Measurements from ENCODE around the gene ALX3. TPM values are rescaled to one million over a fixed set of nuclear protein-coding genes. Genes with fewer than 3 reads are reported as not detected.

Gene ALX3
- total RNA-seq, 1 donor from 2014 or later = not detected

GRCh38 chr1:110021285-110021684 lies 49.2 kb downstream of the ALX3 start:
- intact Hi-C loops (cut with DNase I) = no loop called here
- H3K36me3 ChIP-seq = peaks cover 86% of the 10 kb centered on the region
- TF ChIP-seq, protein P1, sequence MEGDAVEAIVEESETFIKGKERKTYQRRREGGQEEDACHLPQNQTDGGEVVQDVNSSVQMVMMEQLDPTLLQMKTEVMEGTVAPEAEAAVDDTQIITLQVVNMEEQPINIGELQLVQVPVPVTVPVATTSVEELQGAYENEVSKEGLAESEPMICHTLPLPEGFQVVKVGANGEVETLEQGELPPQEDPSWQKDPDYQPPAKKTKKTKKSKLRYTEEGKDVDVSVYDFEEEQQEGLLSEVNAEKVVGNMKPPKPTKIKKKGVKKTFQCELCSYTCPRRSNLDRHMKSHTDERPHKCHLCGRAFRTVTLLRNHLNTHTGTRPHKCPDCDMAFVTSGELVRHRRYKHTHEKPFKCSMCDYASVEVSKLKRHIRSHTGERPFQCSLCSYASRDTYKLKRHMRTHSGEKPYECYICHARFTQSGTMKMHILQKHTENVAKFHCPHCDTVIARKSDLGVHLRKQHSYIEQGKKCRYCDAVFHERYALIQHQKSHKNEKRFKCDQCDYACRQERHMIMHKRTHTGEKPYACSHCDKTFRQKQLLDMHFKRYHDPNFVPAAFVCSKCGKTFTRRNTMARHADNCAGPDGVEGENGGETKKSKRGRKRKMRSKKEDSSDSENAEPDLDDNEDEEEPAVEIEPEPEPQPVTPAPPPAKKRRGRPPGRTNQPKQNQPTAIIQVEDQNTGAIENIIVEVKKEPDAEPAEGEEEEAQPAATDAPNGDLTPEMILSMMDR (IDR thresholded peaks at IDR 0.05) = no peak
- no peaks in the 10 kb centered on the region for H3K27me3 ChIP-seq
- H3K9me3 ChIP-seq = no peaks in the 10 kb centered on the region
- DNase-seq = no peak
- ATAC-seq = no peak
- H3K27ac ChIP-seq = no peak overlapping the region
- H3K4me3 ChIP-seq = no peak overlapping the region
- no peaks in the 10 kb centered on the region for H3K4me1 ChIP-seq

- Histone ChIP-seq H3K27ac (no peak overlapping the region), H3K27me3 (no peaks in the 10 kb centered on the region), H3K36me3 (peaks cover 100% of the 10 kb centered on the region), H3K4me3 (no peak overlapping the region), H3K4me1 (no peaks in the 10 kb centered on the region), H3K9me3 (no peaks in the 10 kb centered on the region)
- DNase-seq (no peak), ATAC-seq (no peak)
- TF ChIP-seq, protein P1 (IDR thresholded peaks at IDR 0.05) = no peak
- intact Hi-C loops (cut with DNase I) = no loop called here
These were observed 50.7 kb downstream of the ALX3 start for GRCh38 chr1:110019770-110020169.

DNA sequence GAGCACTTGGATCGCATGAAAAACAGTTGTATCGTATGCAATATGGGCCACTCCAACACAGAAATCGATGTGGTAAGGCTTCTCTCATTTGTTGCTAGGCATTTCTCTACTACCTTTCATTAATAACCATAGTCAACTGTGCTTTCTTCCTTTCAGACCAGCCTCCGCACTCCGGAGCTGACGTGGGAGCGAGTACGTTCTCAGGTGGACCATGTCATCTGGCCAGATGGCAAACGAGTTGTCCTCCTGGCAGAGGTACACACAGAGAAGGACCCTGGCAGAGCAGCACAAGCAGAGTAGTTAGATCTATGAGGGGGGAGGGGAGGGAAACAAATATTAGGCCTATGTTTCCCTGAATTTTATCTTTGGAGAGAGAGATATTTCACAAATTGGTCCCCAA lies 52.1 kb downstream of the ALX3 start:
- Histone ChIP-seq H3K36me3 (peaks cover 100% of the 10 kb centered on the region), H3K9me3 (no peaks in the 10 kb centered on the region), H3K27me3 (no peaks in the 10 kb centered on the region), H3K4me1 (no peaks in the 10 kb centered on the region), H3K4me3 (no peak overlapping the region), H3K27ac (no peak overlapping the region)
- intact Hi-C loops (cut with DNase I) = no loop called here
- no peak for DNase-seq
- TF ChIP-seq, protein P1 (IDR thresholded peaks at IDR 0.05) = no peak
- no peak for ATAC-seq

DNA sequence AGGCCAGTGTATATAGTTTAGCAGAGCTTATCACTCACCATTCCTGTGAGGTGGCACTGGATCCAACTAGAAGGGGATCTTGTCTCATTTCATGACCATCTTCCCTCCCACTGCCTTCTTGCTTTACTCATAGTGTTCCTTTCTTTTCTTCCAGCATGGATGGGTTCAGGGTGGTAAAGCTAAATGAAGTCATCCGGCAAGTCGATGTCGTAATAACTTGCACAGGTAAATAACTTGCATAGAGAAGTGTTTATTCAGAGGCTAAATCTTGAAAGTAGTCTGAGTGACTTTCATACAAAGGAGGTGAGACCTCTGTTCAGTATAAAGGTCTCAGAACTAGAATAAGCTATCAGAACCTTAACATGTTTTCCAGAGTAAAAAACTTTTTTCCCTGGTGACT lies 52.7 kb downstream of the ALX3 start:
- DNase-seq (no peak), ATAC-seq (no peak)
- Histone ChIP-seq H3K4me1 (no peaks in the 10 kb centered on the region), H3K9me3 (no peaks in the 10 kb centered on the region), H3K27me3 (no peaks in the 10 kb centered on the region), H3K36me3 (peaks cover 100% of the 10 kb centered on the region), H3K27ac (no peak overlapping the region), H3K4me3 (no peak overlapping the region)
- TF ChIP-seq, protein P1 (IDR thresholded peaks at IDR 0.05) = no peak
- intact Hi-C loops (cut with DNase I) = no loop called here

- H3K36me3 ChIP-seq = peaks cover 86% of the 10 kb centered on the region
- H3K27ac ChIP-seq = no peak overlapping the region
- DNase-seq (no peak), ATAC-seq (no peak)
- TF ChIP-seq, protein P1 (IDR thresholded peaks at IDR 0.05) = no peak
- intact Hi-C loops (cut with DNase I) = no loop called here
- H3K27me3 ChIP-seq = no peaks in the 10 kb centered on the region
- H3K4me3 ChIP-seq = no peak overlapping the region
- H3K9me3 ChIP-seq = no peaks in the 10 kb centered on the region
- H3K4me1 ChIP-seq = peaks cover 11% of the 10 kb centered on the region
These were observed 58.2 kb downstream of the ALX3 start for GRCh38 chr1:110012100-110012780.

All from upper lobe of right lung (tissue), 1 donor.